ENCODE measurements around the gene ATP11A. TPM values are rescaled to one million over a fixed set of nuclear protein-coding genes. Genes with fewer than 3 reads are reported as not detected.
A peak's percentile ranks its signal among the peaks of the same experiment; 100 is the strongest.

ATP11A gene
- total and polyA plus RNA-seq, 7 donors = 0.69 to 22.9 (median 9.6) TPM

DNA sequence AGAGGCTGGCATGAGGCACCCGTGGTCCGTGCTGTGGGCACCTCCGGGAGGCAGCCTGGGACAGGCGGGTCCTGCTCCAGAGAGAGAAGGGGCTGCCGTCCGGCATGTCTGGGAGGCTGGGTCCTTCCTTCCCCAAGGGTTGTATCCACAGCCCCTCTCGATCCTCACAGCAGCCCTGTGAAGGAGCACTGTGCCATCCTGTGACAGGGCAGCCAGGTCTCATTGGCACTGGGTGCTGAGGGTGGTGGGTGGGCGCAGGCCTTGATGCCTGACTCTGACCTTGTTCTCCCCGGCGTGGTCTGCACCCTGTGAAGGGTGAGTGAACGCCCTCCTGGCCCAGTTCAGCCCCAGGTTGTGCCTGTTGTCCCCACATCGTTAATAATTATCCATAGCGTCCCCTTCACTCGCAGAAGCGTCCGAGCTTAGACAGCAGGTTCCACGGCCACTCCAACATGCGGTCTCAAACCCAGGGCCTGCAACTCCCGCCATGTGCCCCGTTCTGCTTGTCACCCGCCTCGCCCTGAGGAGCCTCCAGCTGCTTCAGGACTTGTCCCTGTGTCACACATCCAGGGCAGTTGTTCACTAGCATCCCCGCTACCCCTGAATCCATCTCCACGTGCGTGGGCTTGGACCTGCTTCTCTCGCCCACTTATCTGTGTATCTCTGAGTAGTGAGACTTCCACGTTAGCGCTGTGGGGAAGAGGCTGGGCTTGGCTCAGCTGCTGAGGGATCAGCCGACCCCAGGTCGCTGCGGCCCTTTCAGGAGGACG, 10.6 kb downstream of the ATP11A start:
- no peaks in the 10 kb centered on the region for H3K27me3 ChIP-seq
- H3K27ac ChIP-seq = no peak overlapping the region
- peak; percentile 50 for DNase-seq
- H3K4me1 ChIP-seq = no peaks in the 10 kb centered on the region
- H3K9me3 ChIP-seq = no peaks in the 10 kb centered on the region
- intact Hi-C loops (cut with DNase I) = no loop called here
- no peak overlapping the region for H3K4me3 ChIP-seq
- 96% methylated on average over 32 of the region's 32 CpGs for WGBS, 2 donors
- no peaks in the 10 kb centered on the region for H3K36me3 ChIP-seq
- no peak for TF ChIP-seq POLR2AphosphoS5 (IDR thresholded peaks at IDR 0.05)
- no peak for TF ChIP-seq EP300 (IDR thresholded peaks at IDR 0.05)
- TF ChIP-seq, protein P1, sequence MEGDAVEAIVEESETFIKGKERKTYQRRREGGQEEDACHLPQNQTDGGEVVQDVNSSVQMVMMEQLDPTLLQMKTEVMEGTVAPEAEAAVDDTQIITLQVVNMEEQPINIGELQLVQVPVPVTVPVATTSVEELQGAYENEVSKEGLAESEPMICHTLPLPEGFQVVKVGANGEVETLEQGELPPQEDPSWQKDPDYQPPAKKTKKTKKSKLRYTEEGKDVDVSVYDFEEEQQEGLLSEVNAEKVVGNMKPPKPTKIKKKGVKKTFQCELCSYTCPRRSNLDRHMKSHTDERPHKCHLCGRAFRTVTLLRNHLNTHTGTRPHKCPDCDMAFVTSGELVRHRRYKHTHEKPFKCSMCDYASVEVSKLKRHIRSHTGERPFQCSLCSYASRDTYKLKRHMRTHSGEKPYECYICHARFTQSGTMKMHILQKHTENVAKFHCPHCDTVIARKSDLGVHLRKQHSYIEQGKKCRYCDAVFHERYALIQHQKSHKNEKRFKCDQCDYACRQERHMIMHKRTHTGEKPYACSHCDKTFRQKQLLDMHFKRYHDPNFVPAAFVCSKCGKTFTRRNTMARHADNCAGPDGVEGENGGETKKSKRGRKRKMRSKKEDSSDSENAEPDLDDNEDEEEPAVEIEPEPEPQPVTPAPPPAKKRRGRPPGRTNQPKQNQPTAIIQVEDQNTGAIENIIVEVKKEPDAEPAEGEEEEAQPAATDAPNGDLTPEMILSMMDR (IDR thresholded peaks at IDR 0.05) = no peak
- TF ChIP-seq POLR2A (IDR thresholded peaks at IDR 0.05) = no peak

DNA sequence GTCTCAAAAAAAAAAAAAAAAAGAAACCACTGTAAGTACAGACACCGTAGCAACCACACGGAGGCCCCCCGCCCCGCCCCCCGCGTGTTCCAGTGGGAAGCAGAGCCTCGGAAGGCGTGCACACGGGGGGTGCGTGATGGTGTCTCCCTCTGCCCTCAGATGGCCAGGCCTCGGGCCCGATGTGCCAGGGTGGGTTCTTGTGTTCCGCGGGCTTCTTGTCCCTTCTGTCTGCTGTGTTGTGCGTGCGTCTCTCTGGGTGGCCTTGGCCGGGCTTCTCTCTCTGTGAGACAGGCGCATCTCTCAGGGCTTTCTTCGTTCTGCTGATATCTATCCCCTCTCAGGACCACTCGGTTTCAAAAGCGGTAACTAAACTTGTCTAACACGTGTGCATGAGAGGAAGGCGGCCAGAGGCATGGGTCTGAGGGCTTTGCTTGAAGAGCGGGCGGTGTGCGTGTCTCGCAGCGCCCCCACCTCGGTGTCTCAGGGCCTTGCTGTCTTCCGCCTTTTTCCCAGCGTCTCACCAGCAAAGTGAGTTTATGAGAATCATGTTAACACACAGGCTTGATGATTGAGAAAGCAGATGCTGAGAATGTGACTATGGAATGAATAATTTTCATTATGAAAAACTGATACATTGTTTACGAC, 12.6 kb downstream of the ATP11A start:
- WGBS, 2 donors = 93 to 95% methylated on average over 32 of the region's 32 CpGs
- no peaks in the 10 kb centered on the region for H3K27me3 ChIP-seq
- H3K27ac ChIP-seq = no peak overlapping the region
- no peak overlapping the region for H3K4me3 ChIP-seq
- TF ChIP-seq EP300 (IDR thresholded peaks at IDR 0.05) (no peak), POLR2A (IDR thresholded peaks at IDR 0.05) (no peak), POLR2AphosphoS5 (IDR thresholded peaks at IDR 0.05) (no peak)
- TF ChIP-seq, protein P1 (IDR thresholded peaks at IDR 0.05) = no peak
- H3K36me3 ChIP-seq = no peaks in the 10 kb centered on the region
- no peaks in the 10 kb centered on the region for H3K9me3 ChIP-seq
- peaks cover 0 to 7% (median 0%) of the 10 kb centered on the region in 4 donors for H3K4me1 ChIP-seq
- DNase-seq = peak; percentile 44
- intact Hi-C loops (cut with DNase I) = no loop called here

DNA sequence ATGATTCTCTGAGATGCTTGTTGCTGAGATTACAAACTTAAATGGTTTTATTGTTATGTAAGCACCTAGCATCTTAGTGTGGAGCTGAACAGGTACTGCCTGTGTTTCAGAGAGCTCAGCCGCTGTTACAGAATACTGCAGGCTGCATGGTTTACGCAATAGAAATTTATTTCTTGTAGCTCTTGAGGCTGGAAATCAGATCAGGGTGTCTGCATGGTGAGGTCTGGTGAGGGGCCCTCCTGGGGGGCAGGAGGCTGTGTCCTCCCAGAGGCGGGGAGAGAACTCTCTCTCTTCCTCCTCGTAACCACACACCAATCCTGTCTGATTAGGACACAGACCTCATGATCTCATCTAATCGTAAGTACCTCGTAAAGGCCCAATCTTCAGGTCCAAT, 13.1 kb downstream of the ATP11A start:
- H3K27ac ChIP-seq = no peak overlapping the region
- WGBS, 2 donors = 80 to 86% methylated on average over 6 of the region's 6 CpGs

DNA sequence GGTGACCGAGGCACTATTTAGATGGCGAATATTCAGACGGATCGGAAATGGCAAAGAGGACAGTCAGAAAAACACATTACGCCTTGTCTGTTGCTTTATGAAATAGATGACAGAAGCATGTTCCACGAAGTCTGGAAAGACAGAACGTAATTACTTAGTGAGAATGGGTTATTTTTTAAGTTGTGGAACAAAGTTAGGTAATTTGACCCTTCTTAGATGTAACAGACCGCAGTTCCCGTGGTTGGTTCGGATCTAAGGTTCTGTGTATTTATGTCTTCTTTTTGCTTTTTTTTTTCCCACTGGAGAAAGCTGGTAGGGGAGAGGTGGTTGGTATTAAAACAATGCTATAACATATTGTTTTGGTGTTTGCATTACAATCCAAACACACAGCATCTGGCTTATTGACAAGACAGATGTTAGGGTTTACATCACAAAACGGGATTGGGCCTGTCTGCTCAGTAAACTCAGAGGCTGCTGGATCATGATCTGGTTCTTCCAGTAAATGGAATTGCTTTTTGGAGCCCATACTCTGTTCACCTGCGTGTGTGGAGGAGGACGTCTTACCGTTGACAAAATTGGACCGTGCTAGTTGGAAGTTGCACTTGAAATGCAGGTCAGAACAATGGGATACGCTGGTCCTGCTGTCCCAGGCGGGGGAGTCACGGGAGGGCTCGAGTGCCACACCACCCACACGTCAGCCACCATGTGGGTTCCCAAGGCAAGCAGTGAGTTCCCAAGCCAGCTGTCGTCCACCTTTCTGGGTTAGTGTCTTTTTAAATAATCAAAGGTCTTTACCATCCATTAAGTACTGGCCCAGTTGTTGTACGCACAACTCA, 13.8 kb downstream of the ATP11A start:
- no peak overlapping the region for H3K27ac ChIP-seq
- H3K4me1 ChIP-seq = peaks cover 0 to 7% (median 0%) of the 10 kb centered on the region in 4 donors
- no peaks in the 10 kb centered on the region for H3K27me3 ChIP-seq
- no peak for TF ChIP-seq EP300 (IDR thresholded peaks at IDR 0.05)
- TF ChIP-seq POLR2AphosphoS5 (IDR thresholded peaks at IDR 0.05) = no peak
- no peak for TF ChIP-seq POLR2A (IDR thresholded peaks at IDR 0.05)
- TF ChIP-seq, protein P1 (IDR thresholded peaks at IDR 0.05) = no peak
- intact Hi-C loops (cut with DNase I) = no loop called here
- DNase-seq = peak; percentile 19
- H3K9me3 ChIP-seq = no peaks in the 10 kb centered on the region
- H3K36me3 ChIP-seq = no peaks in the 10 kb centered on the region
- no peak overlapping the region for H3K4me3 ChIP-seq
- WGBS, 2 donors = 83 to 90% methylated on average over 22 of the region's 22 CpGs

More for the DNA sequence above, 13.1 kb downstream of the ATP11A start:
- Histone ChIP-seq H3K4me1 (peaks cover 0 to 7% (median 0%) of the 10 kb centered on the region in 4 donors), H3K4me3 (no peak overlapping the region), H3K27me3 (no peaks in the 10 kb centered on the region), H3K9me3 (no peaks in the 10 kb centered on the region), H3K36me3 (no peaks in the 10 kb centered on the region)
- peak; percentile 25 for DNase-seq
- intact Hi-C loops (cut with DNase I) = no loop called here
- TF ChIP-seq POLR2AphosphoS5 (IDR thresholded peaks at IDR 0.05) = no peak
- TF ChIP-seq, protein P1 (IDR thresholded peaks at IDR 0.05) = no peak
- no peak for TF ChIP-seq EP300 (IDR thresholded peaks at IDR 0.05)
- no peak for TF ChIP-seq POLR2A (IDR thresholded peaks at IDR 0.05)

All from sigmoid colon (tissue), 7 donors.